GM12872 (cell line): ENCODE results near the gene FILIP1.

Source experiments
- TF ChIP-seq, protein P1 (sequence below): IDR thresholded peaks from 3 replicates; pipeline ENCODE4 v1.5.1; 2011; ENCODE audit warnings: low read depth, mild to moderate bottlenecking, low read length, moderate library complexity; ENCODE audit not compliant: insufficient read depth

FILIP1 gene

DNA sequence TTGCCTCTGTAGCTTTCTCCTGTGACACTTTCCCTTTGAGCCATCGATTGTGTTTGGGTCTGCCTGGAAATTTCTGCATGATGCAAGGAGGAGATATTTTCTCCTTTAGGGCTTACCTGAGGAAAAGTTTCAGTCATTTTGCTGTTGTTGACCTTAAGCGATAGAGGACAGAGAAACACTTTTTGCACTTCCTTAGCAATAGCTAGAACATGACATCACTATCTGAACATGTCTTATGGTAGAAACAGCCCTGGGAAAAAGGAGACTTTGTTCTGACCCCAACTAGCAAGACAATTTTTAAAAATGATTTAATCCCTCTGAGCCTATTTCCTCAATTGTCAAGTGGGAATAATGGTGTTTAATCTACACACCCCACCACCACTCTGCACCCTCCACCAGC, 9.7 kb upstream of the FILIP1 start:
- TF ChIP-seq, protein P1, sequence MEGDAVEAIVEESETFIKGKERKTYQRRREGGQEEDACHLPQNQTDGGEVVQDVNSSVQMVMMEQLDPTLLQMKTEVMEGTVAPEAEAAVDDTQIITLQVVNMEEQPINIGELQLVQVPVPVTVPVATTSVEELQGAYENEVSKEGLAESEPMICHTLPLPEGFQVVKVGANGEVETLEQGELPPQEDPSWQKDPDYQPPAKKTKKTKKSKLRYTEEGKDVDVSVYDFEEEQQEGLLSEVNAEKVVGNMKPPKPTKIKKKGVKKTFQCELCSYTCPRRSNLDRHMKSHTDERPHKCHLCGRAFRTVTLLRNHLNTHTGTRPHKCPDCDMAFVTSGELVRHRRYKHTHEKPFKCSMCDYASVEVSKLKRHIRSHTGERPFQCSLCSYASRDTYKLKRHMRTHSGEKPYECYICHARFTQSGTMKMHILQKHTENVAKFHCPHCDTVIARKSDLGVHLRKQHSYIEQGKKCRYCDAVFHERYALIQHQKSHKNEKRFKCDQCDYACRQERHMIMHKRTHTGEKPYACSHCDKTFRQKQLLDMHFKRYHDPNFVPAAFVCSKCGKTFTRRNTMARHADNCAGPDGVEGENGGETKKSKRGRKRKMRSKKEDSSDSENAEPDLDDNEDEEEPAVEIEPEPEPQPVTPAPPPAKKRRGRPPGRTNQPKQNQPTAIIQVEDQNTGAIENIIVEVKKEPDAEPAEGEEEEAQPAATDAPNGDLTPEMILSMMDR, result no peak

DNA sequence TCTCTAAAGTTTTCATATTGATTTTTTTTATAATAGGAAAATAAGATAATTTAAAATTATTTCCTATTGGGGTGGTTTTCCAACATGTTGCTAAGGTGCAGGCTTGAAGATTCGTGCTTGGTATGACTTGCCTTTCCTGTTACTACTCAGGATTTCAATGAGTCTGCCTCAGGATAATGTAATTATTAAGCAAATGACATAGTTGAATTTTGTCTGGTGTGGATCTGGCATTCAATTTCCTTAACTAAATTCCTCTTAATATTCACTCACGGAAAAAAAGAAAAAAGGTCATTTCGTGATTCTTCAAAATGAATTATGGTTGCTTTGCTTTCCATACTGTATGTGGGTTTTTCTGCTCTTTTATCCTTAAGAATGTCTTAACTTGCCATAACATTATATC, 9.3 kb upstream of the FILIP1 start:
- TF ChIP-seq, protein P1, result no peak

DNA sequence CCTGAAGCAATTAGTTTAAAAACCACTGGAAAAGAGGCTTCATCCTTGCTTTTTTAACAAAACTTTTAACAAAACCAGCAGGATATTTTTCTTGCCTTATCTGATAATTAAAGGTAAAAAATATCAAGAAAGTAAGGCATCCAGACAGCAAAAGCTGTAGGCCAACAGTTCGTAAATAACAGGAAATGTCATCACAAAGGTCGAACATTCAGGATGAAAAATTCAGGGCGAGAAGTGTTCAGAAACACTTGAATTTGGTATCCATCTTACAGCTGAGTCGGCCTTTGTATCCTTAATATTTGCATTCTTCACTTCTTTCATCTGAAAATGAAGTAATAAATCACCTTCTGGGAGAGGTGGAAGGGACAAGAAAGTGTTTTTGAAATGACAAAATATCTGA, 8.2 kb upstream of the FILIP1 start:
- TF ChIP-seq, protein P1, result no peak

DNA sequence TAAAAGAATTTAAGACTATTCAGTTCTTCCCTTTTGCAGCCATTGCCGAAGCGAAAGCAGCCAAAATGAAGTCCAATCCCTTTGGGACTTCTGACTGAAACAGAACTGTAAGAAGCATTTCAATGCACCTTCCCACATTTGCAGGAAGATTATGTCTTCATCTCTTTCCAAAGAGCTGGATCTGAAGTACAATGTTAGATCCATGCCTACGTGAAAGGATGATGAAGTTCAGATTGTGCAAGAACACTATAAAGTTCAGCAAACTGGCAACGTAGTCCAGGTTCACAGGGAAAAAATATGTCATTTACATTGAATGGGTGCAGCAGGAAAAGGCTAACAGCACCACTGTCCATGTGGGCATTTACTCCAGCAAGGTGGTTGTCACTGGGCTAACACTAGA, 6.0 kb upstream of the FILIP1 start:
- TF ChIP-seq, protein P1, result no peak

DNA sequence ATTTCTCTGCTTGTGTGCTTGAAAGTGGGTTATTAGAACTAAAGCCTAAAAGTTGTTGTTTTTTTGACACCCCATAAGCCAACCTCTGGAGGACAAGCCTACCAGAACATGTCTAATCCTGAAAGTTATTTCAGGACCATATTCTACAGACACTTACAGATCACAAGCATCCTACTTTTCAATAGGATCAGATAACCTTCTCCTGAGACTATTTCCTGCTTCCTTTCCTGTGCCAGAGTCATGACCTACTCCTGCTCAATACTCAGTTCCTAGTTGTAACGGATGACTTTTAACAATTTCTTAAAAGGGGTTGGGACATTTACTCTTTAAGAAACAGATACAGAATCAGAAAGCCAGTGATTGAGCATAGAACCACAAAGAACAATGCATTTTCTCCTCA, 5.3 kb upstream of the FILIP1 start:
- TF ChIP-seq, protein P1, result no peak

DNA sequence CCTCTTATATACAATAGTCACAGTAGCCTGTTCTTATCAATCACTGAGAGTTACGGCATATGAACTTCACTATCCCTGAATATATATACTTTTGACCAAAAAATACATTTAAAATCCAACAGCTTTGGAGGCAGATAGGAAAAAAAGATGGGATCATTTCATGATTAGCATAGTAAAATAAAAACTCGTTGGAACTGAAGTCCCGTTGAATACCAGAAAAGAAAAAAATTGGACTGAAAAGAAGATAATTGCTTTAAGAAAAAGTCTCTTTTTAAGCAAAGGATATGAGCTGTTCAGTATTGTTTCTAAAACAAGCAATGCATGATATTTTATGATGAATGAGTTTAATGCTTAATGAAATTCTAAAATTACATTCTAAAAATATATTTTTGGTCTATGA, 4.4 kb upstream of the FILIP1 start:
- TF ChIP-seq, protein P1, result no peak

DNA sequence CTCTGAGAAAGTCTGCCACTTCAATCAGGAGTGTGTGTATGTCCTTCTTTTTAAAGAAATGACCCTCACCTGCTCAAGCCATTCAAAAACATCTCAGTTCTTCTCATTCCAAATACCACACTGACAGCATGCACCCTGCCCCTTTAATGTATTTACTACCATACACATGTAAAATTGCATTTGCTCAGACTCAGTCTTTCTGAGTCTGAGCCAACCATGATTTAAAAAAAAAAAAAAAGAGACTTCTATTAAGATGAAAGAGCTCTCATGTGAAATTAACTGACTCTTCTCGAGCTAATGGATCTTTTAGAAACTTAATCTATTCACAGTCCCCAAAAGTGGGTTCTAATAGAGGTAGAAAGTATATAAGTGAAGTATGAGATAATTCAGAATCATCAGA, 1.4 kb upstream of the FILIP1 start:
- TF ChIP-seq, protein P1, result no peak

DNA sequence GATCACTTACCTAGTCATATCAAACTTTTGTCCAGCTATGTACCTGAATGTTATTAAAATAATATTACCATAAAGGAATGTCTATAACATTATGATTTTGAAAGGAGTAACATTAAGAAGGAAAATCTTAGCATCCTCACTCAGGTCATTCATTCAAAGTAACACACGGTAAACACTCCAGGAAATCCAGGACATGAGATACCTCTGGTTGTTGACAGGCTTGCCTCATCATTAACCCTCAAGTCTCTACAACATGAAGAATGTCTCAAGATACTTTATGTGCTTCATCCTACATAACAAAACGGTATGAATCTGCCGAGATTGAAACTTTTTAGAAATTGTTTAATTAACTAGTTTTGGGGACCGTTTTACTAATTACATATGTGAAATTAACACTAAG, 690 bp upstream of the FILIP1 start:
- TF ChIP-seq, protein P1, result no peak
